ENCODE data around the gene GNS.
"Not testable (repeated sequence)": the region's sequence is repeated elsewhere in the genome, so short reads cannot be mapped to it uniquely, and the experiment has no call there.

Gene GNS

DNA sequence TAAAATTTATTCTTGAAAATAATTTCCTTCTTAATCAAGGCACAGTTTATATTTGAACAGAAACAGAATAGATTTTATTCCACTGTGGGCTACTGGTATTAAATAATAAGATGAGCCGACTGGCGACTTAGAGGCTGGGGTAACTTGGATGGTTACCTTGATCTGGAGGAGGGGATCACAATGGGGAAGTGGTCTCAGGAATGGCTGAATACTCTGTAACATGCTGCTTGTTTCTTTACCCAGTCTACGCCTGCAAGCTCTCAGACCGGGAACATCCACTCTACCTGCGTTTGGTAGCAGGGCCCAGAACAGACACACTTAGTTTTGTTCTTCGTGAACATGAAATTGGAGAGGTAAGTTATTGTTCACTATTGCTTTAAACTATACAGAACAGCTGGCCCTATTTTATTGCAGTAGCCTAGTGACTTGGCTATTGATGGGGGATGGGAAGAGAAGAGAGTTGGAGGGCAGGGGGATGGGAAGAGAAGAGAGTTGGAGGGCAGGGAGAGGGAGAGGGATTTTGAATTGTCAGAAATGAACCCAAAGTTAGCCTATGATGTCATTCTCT lies 67.9 kb downstream of the GNS start:
- DNase-seq (ENCODE audit: insufficient read length): no peak
- FAIRE-seq: no peak

DNA sequence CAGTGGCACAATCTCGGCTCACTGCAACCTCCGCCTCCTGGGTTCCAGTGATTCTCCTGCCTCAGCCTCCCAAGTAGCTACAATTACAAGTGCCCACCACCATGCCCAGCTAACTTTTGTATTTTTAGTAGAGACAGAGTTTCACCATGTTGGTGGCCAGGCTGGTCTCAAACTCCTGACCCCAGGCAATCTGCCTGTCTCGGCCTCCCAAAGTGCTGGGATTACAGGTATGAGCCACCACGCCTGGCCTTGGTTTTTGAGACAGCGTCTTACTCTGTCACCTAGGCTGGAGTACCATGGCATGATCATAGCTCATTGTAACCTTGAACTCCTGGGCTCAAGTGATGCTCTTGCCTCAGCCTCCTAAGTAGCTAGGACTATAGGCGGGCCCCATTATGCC lies 69.0 kb downstream of the GNS start:
- DNase-seq (ENCODE audit: insufficient read length); FAIRE-seq: not testable (repeated sequence)

More for the DNA sequence above, 67.9 kb downstream of the GNS start:
- TF ChIP-seq POLR2AphosphoS5 (IDR thresholded peaks at IDR 0.05; ENCODE audit: low read depth, low read length): no peak
- TF ChIP-seq POLR2A (IDR thresholded peaks at IDR 0.05; ENCODE audit: low read depth, low read length): no peak
- TF ChIP-seq TAF1 (IDR thresholded peaks at IDR 0.05; ENCODE audit: borderline replicate concordance, low read depth, low read length): no peak

DNA sequence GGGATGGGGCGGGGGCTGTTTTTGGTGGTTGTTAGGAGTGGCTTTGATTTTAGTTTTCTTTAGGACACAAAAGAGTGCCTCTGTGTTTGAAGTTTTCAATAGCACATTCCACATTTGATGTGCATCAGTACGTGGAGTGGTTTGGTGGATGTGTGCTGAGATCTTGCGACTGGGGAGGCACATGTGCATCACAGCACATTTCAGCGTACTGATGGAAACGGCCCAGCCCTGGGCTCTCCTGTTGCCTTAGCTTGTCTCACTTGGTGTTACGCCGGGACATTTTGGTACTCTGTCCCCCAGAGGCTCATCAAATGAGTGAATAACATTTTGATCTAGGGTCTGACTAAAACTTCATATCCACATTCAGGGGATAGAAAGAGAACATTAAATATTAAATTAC lies 70.5 kb downstream of the GNS start:
- no peak for TF ChIP-seq TAF1 (IDR thresholded peaks at IDR 0.05; ENCODE audit: borderline replicate concordance, low read depth, low read length)
- TF ChIP-seq POLR2AphosphoS5 (IDR thresholded peaks at IDR 0.05; ENCODE audit: low read depth, low read length): no peak
- TF ChIP-seq POLR2A (IDR thresholded peaks at IDR 0.05; ENCODE audit: low read depth, low read length): no peak
- FAIRE-seq (no peak), DNase-seq (ENCODE audit: insufficient read length) (no peak)

DNA sequence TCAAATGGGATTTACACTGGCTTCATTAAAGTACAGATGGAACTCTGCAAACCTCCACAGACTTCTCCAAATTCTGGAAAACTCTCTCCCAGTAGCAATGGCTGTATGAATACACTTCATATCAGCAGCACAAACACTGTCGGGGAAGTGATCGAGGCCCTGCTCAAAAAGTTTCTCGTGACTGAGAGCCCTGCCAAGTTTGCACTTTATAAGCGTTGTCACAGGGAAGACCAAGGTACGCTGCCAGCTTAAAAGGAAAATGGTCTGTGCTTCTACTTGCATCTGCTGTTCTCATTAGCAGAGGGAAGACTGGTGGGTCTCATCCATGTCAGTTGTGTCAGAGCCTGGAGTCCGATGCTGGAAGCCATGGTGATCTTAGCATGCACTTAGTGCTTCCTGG lies 71.0 kb downstream of the GNS start:
- FAIRE-seq (no peak), DNase-seq (ENCODE audit: insufficient read length) (no peak)
- TF ChIP-seq POLR2AphosphoS5 (IDR thresholded peaks at IDR 0.05; ENCODE audit: low read depth, low read length) (no peak), POLR2A (IDR thresholded peaks at IDR 0.05; ENCODE audit: low read depth, low read length) (no peak), TAF1 (IDR thresholded peaks at IDR 0.05; ENCODE audit: borderline replicate concordance, low read depth, low read length) (no peak)

DNA sequence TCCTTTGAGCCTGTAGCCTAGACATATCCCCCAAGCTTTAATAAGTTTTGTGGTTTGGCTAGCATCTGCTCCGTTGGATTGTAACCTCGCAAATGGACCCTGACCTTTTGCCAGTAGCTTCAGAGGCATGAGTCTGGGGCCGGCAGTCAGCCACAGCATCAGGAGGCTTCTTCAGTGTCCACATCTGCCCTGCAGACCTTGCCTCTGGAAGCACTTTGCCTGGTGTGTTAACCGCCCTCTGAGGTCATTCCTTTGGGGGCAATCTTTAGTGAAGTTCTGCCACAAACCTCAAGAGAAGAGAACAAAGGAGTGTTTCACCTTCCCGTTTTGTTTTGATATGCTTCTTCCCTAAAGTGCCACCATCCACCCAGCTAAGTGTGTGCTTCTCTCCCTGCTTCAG lies 71.4 kb downstream of the GNS start:
- TF ChIP-seq POLR2A (IDR thresholded peaks at IDR 0.05; ENCODE audit: low read depth, low read length) (no peak), TAF1 (IDR thresholded peaks at IDR 0.05; ENCODE audit: borderline replicate concordance, low read depth, low read length) (no peak), POLR2AphosphoS5 (IDR thresholded peaks at IDR 0.05; ENCODE audit: low read depth, low read length) (no peak)
- DNase-seq (ENCODE audit: insufficient read length) (no peak), FAIRE-seq (no peak)

DNA sequence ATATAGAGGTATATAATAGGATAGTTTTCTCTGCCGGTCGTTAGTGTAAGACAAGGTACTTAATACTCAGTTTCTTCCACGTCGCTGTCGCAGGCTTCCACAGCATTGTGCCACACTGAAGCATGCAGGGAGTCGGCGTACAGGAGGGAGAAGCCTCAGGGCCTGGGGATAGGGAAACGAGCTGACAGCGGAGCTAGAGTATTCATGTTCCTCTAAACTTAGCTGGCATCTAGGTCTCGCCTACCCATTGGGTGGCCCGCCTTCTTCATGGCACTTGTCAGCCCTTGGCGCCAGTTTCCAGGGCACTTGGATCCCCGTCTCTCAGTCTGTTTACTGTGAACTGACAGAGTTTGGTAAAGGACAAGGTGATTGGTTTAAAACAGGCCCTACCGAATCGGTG lies 73.6 kb downstream of the GNS start:
- DNase-seq (ENCODE audit: insufficient read length) (no peak), FAIRE-seq (no peak)
- TF ChIP-seq TAF1 (IDR thresholded peaks at IDR 0.05; ENCODE audit: borderline replicate concordance, low read depth, low read length): no peak
- TF ChIP-seq POLR2AphosphoS5 (IDR thresholded peaks at IDR 0.05; ENCODE audit: low read depth, low read length): no peak
- TF ChIP-seq POLR2A (IDR thresholded peaks at IDR 0.05; ENCODE audit: low read depth, low read length): no peak

DNA sequence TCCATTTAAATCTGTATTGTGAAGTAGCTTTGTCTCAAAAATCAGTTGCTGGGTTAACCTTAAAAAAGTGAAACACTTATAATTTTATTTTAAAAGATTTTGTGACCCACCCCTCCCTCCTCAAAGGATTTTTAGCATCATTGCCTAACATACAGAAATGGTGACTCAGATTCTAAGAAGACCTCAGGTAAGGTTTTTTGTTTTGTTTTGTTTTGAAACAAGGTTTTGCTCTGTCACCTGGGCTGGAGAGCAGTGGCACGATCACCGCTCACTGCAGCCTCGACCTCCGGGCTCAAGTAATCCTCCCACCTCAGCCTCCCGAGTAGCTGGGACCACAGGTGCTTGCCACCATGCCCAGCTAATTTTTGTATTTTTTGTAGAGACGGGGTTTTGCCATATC lies 74.2 kb downstream of the GNS start:
- FAIRE-seq (no peak), DNase-seq (ENCODE audit: insufficient read length) (no peak)
- no peak for TF ChIP-seq POLR2AphosphoS5 (IDR thresholded peaks at IDR 0.05; ENCODE audit: low read depth, low read length)
- no peak for TF ChIP-seq POLR2A (IDR thresholded peaks at IDR 0.05; ENCODE audit: low read depth, low read length)
- no peak for TF ChIP-seq TAF1 (IDR thresholded peaks at IDR 0.05; ENCODE audit: borderline replicate concordance, low read depth, low read length)

DNA sequence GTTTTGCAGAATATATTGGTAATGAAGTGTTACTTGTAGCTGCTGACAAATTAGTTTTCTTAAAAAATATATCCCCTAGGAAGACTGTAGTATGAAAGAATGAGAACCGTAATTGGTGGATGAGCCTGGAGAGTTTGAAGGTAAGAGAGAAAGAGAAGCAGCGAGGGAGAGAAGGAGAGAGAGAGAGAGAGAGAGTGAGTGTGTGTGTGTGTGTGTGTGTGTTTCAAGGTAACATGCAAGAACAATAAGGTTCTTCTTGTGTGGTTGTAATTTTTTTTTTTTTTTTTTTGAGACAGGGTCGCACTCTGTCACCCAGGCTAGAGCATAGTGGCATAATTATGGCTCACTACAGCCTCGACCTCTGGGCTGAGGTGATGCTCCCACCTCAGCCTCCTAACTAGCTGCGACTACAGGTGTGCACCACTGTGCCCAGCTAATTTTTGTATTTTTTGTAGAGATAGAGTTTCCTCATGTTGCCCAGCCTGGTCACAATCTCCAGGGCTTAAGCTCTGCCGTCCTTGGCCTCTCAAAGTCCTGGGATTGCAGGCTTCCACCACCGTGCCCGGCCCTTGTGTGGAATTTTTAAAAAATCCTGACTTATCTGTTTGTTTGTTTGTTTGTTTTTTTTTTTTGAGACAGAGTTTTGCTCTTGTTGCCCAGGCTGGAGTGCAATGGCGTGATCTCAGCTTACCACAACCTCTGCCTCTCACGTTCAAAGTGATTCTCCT lies 75.2 kb downstream of the GNS start:
- FAIRE-seq (no peak), DNase-seq (ENCODE audit: insufficient read length) (no peak)
- TF ChIP-seq POLR2A (IDR thresholded peaks at IDR 0.05; ENCODE audit: low read depth, low read length) (no peak), TAF1 (IDR thresholded peaks at IDR 0.05; ENCODE audit: borderline replicate concordance, low read depth, low read length) (no peak), POLR2AphosphoS5 (IDR thresholded peaks at IDR 0.05; ENCODE audit: low read depth, low read length) (no peak)

DNA sequence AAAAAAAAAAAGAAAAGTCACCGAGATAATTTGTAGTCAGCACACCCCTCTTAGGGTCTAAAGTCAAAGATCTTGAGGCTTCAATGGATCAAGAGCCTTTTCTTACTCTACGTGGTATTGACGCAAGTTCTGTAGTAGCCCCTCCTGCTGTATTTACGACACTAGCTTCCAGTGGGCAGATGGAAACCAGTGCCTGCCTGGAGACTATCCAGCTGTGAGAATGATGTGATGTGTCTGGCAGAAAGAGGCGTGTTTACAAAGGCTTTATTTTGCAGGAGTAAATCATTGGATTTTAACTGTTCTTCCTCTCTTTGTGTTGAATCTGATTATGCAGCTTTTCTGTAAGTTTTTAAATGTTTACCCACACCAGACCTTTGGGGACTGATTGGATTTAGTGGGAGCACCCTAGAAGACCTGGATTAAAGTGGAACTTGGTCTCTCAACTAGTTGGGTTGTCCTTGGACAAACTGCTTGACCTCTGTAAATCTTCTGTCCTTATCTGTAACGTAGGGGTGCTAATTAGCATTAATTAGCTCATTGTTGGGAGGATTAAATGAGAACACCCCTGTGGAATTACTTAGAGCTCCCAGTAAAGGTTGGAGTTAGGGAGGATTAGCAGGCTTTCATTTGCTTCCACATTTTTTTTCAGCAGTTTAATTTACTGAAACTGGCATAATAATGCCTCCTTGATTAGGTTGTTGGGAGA lies 76.5 kb downstream of the GNS start:
- TF ChIP-seq TAF1 (IDR thresholded peaks at IDR 0.05; ENCODE audit: borderline replicate concordance, low read depth, low read length) (no peak), POLR2A (IDR thresholded peaks at IDR 0.05; ENCODE audit: low read depth, low read length) (no peak), POLR2AphosphoS5 (IDR thresholded peaks at IDR 0.05; ENCODE audit: low read depth, low read length) (no peak)
- DNase-seq (ENCODE audit: insufficient read length) (no peak), FAIRE-seq (no peak)

DNA sequence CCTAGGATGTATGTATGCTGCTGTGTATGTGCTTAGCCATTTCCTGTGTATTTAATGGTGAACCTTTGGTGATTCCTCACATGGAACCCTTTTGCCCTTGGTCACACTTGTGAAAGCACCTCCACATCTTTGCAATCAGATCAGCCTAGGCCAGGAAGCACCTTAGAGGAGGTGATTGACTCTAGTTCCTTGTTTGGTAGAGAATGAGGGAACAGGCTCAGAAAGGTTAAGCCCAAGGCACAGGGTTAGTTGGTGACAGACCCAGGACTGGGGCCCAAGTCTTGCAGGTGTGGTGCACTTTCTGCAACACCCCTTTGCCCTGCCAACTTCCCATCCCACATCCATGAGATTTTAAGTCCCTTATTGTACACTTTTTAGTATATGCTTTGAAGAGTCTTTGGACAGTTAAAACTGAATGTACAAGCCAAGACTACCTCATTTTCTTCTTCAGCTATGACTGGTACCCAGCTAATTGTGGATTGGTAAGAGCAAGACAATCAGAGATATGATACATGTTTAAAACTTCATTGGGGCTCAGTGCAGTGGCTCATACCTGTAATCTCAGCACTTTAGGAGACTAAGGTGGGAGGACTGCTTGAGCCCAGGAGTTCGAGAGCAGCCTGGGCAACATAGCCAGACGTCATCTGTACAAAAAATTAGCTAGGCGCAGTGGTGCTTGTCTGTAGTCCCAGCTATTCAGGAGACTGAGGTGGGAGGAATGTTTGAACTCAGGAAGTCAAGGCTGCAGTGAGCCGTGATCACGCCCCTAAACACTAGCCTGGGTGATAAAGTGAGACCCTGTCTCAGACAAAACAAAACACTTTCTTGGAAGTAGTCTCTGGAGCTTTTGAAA lies 77.8 kb downstream of the GNS start:
- TF ChIP-seq POLR2AphosphoS5 (IDR thresholded peaks at IDR 0.05; ENCODE audit: low read depth, low read length) (no peak), TAF1 (IDR thresholded peaks at IDR 0.05; ENCODE audit: borderline replicate concordance, low read depth, low read length) (no peak)
- DNase-seq (ENCODE audit: insufficient read length) (no peak), FAIRE-seq (peak; percentile 73)

DNA sequence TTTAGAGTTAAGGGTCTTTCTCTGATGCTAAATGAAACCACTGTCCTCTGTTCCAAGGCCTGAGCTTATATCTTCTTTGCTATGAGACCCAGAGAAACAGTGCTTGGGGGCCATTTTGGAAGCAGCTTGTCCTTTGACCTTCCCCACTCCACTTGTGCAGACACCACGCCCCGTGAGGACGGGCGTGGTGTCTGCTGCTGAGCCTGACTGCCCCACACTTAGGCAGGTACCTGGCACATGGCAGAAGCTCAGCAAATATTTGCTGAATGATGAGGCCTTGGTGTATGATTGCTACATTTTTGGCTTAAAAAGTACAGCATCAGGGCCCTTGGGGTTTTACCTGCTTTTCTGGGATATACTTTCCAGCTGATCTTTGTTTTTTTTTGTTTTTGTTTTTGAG lies 79.0 kb downstream of the GNS start:
- DNase-seq (ENCODE audit: insufficient read length) (no peak), FAIRE-seq (no peak)
- TF ChIP-seq TAF1 (IDR thresholded peaks at IDR 0.05; ENCODE audit: borderline replicate concordance, low read depth, low read length): no peak
- TF ChIP-seq POLR2A (IDR thresholded peaks at IDR 0.05; ENCODE audit: low read depth, low read length): no peak
- no peak for TF ChIP-seq POLR2AphosphoS5 (IDR thresholded peaks at IDR 0.05; ENCODE audit: low read depth, low read length)

Data from GM12892 (cell line).